RWPE2 (cell line): ENCODE measurements around the gene C19orf38.

Experiments used
- ATAC-seq: fragments of 200-7000 bp; cut with Tn5 transposase; 3 replicates; pipeline ENCODE4 v1.9.1; 2021; ENCODE audit warnings: low read depth
- DNase-seq: peaks from one replicate; pipeline ENCODE4 v3.0.0-alpha.2; 2020; ENCODE audit warnings: low spot score
- H3K27ac ChIP-seq: fragments of 450-650 bp; 2 replicates; pipeline ENCODE4 v1.5.1; 2017; ENCODE audit warnings: mild to moderate bottlenecking; ENCODE audit not compliant: poor library complexity, severe bottlenecking
- H3K27me3 ChIP-seq: fragments of 250-450 bp; sonication (Bioruptor Pico); 2 replicates; pipeline ENCODE4 v1.5.1; 2021; ENCODE audit warnings: mild to moderate bottlenecking, moderate library complexity; ENCODE audit not compliant: insufficient read depth, poor library complexity, severe bottlenecking
- H3K36me3 ChIP-seq: fragments of 250-450 bp; sonication (Bioruptor Pico); 2 replicates; pipeline ENCODE4 v1.5.1; 2020; ENCODE audit warnings: low read depth, mild to moderate bottlenecking, moderate library complexity
- H3K4me1 ChIP-seq: fragments of 250-450 bp; sonication (Bioruptor Pico); 2 replicates; pipeline ENCODE4 v1.5.1; 2021; ENCODE audit warnings: mild to moderate bottlenecking, moderate library complexity; ENCODE audit not compliant: insufficient read depth, poor library complexity, severe bottlenecking
- H3K4me3 ChIP-seq: fragments of 250-450 bp; sonication (Bioruptor Pico); 2 replicates; pipeline ENCODE4 v1.5.1; 2021; ENCODE audit warnings: mild to moderate bottlenecking, moderate library complexity; ENCODE audit not compliant: severe bottlenecking
- H3K9me3 ChIP-seq: fragments of 250-450 bp; sonication (Bioruptor Pico); 2 replicates; pipeline ENCODE4 v1.5.1; 2021; ENCODE audit warnings: mild to moderate bottlenecking, moderate library complexity; ENCODE audit not compliant: severe bottlenecking
- CTCF ChIP-seq: fragments of 450-650 bp; IDR thresholded peaks from one replicate; pipeline ENCODE4 v1.5.1; 2017; ENCODE audit warnings: mild to moderate bottlenecking, moderate library complexity; ENCODE audit not compliant: poor library complexity, severe bottlenecking

Gene C19orf38

DNA sequence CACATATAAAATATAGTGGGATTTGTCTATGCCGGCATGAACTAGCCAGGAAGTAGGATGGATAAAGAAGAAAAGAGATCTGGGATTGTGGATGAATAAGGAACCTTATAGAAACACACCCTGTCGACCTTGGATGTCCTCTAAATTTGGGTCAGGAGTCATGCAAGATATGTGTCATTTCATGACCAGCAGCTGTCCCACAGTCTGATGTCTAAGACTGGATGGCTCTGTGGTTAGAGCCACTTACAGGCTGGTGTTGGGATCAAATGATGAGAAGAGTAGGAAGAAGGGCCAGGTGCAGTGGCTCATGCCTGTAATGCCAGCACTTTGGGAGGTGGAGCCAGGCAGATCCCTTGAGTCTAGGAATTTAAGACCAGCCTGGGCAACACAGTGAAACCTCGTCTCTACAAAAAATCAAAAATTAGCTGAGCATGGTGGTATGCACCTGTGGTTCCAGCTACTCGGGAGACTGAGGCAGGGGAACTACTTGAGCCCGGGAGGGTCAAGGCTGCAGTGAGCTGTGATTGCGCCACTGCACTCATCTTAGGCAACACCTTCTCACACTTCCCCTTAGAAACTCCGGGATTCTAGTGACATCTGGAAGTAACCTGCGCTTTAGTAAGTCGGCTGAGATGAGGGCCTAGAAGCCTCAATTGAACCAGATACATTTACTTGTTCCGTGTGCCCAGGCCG is 43.0 kb upstream of the C19orf38 start:
- DNase-seq (no peak), ATAC-seq (no peak)
- Histone ChIP-seq H3K36me3 (peaks cover 51% of the 10 kb centered on the region), H3K9me3 (no peaks in the 10 kb centered on the region), H3K27ac (no peak overlapping the region), H3K4me1 (no peaks in the 10 kb centered on the region), H3K27me3 (no peaks in the 10 kb centered on the region), H3K4me3 (no peak overlapping the region)
- no peak for TF ChIP-seq CTCF

- TF ChIP-seq CTCF, result no peak
- DNase-seq (no peak), ATAC-seq (no peak)
- Histone ChIP-seq H3K36me3 (peaks cover 49% of the 10 kb centered on the region), H3K9me3 (no peaks in the 10 kb centered on the region), H3K27me3 (no peaks in the 10 kb centered on the region), H3K4me1 (no peaks in the 10 kb centered on the region), H3K27ac (no peak overlapping the region), H3K4me3 (no peak overlapping the region)
Observed at GRCh38 chr19:10805758-10806247, 42.4 kb upstream of the C19orf38 start.

GRCh38 chr19:10808937-10809649 is 39.1 kb upstream of the C19orf38 start:
- no peaks in the 10 kb centered on the region for H3K27me3 ChIP-seq
- H3K27ac ChIP-seq, result peak overlapping the region; percentile 34
- DNase-seq (no peak), ATAC-seq (peak; percentile 79)
- no peaks in the 10 kb centered on the region for H3K9me3 ChIP-seq
- H3K36me3 ChIP-seq, result peaks cover 58% of the 10 kb centered on the region
- no peaks in the 10 kb centered on the region for H3K4me1 ChIP-seq
- TF ChIP-seq CTCF, result no peak
- H3K4me3 ChIP-seq, result no peak overlapping the region

DNA sequence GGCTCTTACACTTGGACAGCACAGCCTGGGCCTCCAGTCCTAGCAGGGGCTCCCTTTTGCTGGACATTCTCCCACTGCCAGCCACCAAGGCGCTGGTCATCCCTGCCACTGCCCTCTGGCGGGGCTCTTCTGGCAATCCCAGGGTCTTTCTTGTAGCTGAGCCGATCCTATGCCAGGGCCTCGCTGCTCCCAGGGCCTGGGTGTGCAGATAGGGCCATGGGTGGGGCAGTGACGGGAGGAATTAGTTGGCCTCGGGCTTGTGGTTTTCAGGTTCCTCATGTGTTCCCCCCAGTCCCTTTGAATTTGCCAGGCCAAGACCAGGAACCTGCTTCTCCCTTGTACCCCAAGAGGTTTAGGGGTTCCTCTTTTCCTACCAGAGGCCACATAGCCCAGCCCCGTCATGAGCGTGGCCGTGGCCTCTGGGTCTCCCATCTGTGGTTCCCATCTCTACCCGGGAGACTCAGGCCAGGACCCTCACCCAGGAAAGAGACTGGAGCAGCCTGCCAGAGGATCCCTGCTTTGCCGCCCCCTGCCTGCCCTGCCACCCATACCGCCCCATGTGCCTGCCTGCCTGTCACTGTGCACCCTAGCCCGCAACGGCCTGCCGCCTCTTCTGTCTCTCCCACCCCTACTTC is 38.4 kb upstream of the C19orf38 start:
- H3K27ac ChIP-seq, result peak overlapping the region; percentile 34
- no peak for TF ChIP-seq CTCF
- ATAC-seq (no peak), DNase-seq (no peak)
- H3K4me3 ChIP-seq, result no peak overlapping the region
- no peaks in the 10 kb centered on the region for H3K27me3 ChIP-seq
- H3K4me1 ChIP-seq, result no peaks in the 10 kb centered on the region
- peaks cover 56% of the 10 kb centered on the region for H3K36me3 ChIP-seq
- no peaks in the 10 kb centered on the region for H3K9me3 ChIP-seq
